AG09309 (cell line): Measurements from ENCODE around the gene AP5B1.
"Not testable (repeated sequence)": the region's sequence is repeated elsewhere in the genome, so short reads cannot be mapped to it uniquely, and the experiment has no call there.

Experiments
- DNase-seq: peaks from one replicate; pipeline ENCODE4 v3.0.0-alpha.2; 2010; ENCODE audit warnings: low read depth
- H3K4me3 ChIP-seq: 2 replicates; pipeline ENCODE4 v1.5.1; 2011; ENCODE audit warnings: mild to moderate bottlenecking, low read depth, low read length, moderate library complexity; ENCODE audit not compliant: control insufficient read depth
- CTCF ChIP-seq: IDR thresholded peaks from 2 replicates; pipeline ENCODE4 v1.5.1; 2011; ENCODE audit warnings: mild to moderate bottlenecking, low read depth, low read length, inconsistent platforms; ENCODE audit not compliant: insufficient read depth, control insufficient read depth; ENCODE audit errors: missing control alignments

AP5B1 gene

DNA sequence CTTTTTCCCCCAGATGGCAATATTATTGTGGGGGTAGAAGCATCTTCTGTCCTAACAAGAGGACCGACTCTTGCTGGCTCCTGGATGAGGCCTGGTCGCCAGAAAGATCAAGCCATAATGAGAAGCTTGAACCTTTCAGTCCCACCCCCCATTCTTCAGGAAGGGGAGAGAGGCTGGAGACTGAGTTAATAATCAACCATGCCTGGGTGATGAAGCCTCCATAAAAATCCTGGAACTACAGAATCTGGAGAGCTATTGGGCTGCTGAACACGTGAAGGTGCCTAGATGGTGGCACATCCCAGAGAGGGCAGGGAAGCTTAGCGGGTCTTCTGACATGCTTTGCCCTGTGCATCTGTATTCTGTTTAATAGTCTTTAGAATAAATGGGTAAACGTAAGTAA lies 16.3 kb downstream of the AP5B1 start:
- no peak overlapping the region for H3K4me3 ChIP-seq
- no peak for DNase-seq
- TF ChIP-seq CTCF: no peak

GRCh38 chr11:65762816-65763215 lies 18.0 kb downstream of the AP5B1 start:
- H3K4me3 ChIP-seq, DNase-seq: not testable (repeated sequence)

DNA sequence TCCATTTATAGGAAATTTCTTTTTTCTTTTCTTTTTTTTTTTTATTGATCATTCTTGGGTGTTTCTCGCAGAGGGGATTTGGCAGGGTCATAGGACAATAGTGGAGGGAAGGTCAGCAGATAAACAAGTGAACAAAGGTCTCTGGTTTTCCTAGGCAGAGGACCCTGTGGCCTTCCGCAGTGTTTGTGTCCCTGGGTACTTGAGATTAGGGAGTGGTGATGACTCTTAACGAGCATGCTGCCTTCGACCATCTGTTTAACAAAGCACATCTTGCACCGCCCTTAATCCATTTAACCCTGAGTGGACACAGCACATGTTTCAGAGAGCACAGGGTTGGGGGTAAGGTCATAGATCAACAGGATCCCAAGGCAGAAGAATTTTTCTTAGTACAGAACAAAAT lies 18.6 kb downstream of the AP5B1 start:
- DNase-seq, H3K4me3 ChIP-seq: not testable (repeated sequence)

GRCh38 chr11:65745049-65745448 lies 35.7 kb downstream of the AP5B1 start:
- no peak overlapping the region for H3K4me3 ChIP-seq
- DNase-seq: no peak
- no peak for TF ChIP-seq CTCF

GRCh38 chr11:65744699-65745042 lies 36.1 kb downstream of the AP5B1 start:
- H3K4me3 ChIP-seq: no peak overlapping the region
- TF ChIP-seq CTCF: no peak
- DNase-seq: no peak

GRCh38 chr11:65744026-65744698 lies 36.6 kb downstream of the AP5B1 start:
- DNase-seq: no peak
- peak; percentile 62 for TF ChIP-seq CTCF
- H3K4me3 ChIP-seq: no peak overlapping the region

DNA sequence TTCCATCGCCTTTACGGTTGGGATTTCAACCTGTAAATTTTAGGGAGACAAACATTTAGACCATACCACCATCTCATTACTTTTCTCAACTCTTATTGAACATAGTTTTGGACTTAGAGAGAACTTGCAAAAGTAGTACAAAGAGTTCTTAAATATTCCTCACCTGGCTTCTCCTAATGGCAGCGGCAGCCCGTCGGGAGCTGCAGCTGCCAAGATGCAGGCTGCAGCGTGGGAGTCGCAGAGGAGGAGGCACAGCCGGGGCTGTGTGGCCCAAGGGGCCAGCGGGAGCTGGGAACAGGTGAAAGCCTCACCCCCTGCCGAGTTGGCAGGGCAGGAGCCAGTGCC lies 37.1 kb downstream of the AP5B1 start:
- no peak for DNase-seq
- no peak overlapping the region for H3K4me3 ChIP-seq
- TF ChIP-seq CTCF: no peak

DNA sequence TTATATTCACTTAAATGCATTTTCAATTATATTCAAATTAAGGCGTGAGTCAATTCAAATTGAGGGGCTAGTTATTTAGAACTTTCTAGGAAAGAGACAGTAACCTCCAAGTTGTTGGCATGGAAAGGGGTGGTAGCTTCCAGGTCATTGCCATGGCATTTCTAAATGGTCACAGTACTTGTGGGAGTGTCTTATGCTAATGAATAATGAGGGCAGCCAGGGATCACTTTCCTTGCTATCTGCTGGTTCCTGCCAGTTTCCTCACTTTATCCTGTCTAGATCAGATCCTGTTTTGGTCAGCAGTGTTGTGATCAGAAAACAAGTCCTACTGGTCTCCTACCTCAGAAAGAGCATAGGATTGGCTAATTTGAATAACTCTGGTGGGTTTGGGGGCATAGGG lies 38.4 kb downstream of the AP5B1 start:
- no peak overlapping the region for H3K4me3 ChIP-seq
- no peak for DNase-seq
- no peak for TF ChIP-seq CTCF
